Urinary bladder (tissue), 4 donors: ENCODE results near the gene ZC3H12C. TPM values are rescaled to one million over a fixed set of nuclear protein-coding genes. Genes with fewer than 3 reads are reported as not detected.
"Not testable (repeated sequence)": the region's sequence is repeated elsewhere in the genome, so short reads cannot be mapped to it uniquely, and the experiment has no call there.

Source experiments
- DNase-seq: peaks from one replicate; pipeline ENCODE4 v3.0.0-alpha.2; 2015; ENCODE audit errors: extremely low spot score
- H3K27ac ChIP-seq: one replicate; pipeline ENCODE4 v1.5.1; 2013; ENCODE audit warnings: low read depth, mild to moderate bottlenecking, moderate library complexity
- H3K36me3 ChIP-seq: one replicate; pipeline ENCODE4 v1.6.1; 2013; ENCODE audit warnings: mild to moderate bottlenecking, moderate library complexity; ENCODE audit not compliant: insufficient read depth
- H3K4me1 ChIP-seq: one replicate; pipeline ENCODE4 v1.6.1; 2013; ENCODE audit warnings: mild to moderate bottlenecking, moderate library complexity; ENCODE audit not compliant: insufficient read depth
- H3K4me3 ChIP-seq: one replicate; pipeline ENCODE4 v1.5.1; 2013; ENCODE audit warnings: low read depth, low read length
- WGBS: extraction: QIAGEN DNeasy Blood & Tissue Kit; methylation state at CpG from one replicate; pipeline ENCODE4 v1.1.7; 2013; 5-methylcytosine and 5-hydroxymethylcytosine counted together
- polyA plus RNA-seq: library from polyadenylated mRNA; stranded (reverse); fragments of 200-250 nt; gene quantifications from one replicate; pipeline ENCODE4 v1.2.3, GENCODE V29; 2013
- total RNA-seq: library from RNA; depleted of rRNA; stranded (reverse); fragments of >200 nt; gene quantifications from one replicate; pipeline ENCODE4 v1.2.3, GENCODE V29; 2014
- donor health status: healthy with polysubstance abuse.
- donor health status: healthy.

The ZC3H12C gene
- total and polyA plus RNA-seq, 2 donors: 4.2 to 19.7 TPM

GRCh38 chr11:110176366-110177085 is 83.3 kb downstream of the ZC3H12C start:
- WGBS: 81% methylated on average over 12 of the region's 12 CpGs
- H3K36me3 ChIP-seq: no peaks in the 10 kb centered on the region
- no peak overlapping the region for H3K4me3 ChIP-seq
- H3K4me1 ChIP-seq: no peaks in the 10 kb centered on the region
- no peak for DNase-seq
- H3K27ac ChIP-seq: no peak overlapping the region

- 79% methylated on average over 7 of the region's 7 CpGs for WGBS
Measured at GRCh38 chr11:110177086-110177456, 83.9 kb downstream of the ZC3H12C start.

GRCh38 chr11:110179064-110179463 is 85.9 kb downstream of the ZC3H12C start:
- Histone ChIP-seq H3K4me3 (no peak overlapping the region), H3K36me3 (no peaks in the 10 kb centered on the region), H3K27ac (no peak overlapping the region), H3K4me1 (no peaks in the 10 kb centered on the region)
- WGBS: 93% methylated on average over 4 of the region's 4 CpGs
- no peak for DNase-seq

More at GRCh38 chr11:110177086-110177456, 83.9 kb downstream of the ZC3H12C start:
- H3K4me3 ChIP-seq: no peak overlapping the region
- DNase-seq: no peak
- no peaks in the 10 kb centered on the region for H3K4me1 ChIP-seq
- H3K36me3 ChIP-seq: no peaks in the 10 kb centered on the region
- no peak overlapping the region for H3K27ac ChIP-seq

GRCh38 chr11:110182886-110183285 is 89.7 kb downstream of the ZC3H12C start:
- Histone ChIP-seq H3K27ac (no peak overlapping the region), H3K36me3 (no peaks in the 10 kb centered on the region), H3K4me3 (no peak overlapping the region), H3K4me1 (no peaks in the 10 kb centered on the region)
- DNase-seq: no peak
- 86% methylated on average over 5 of the region's 5 CpGs for WGBS

- Histone ChIP-seq H3K4me3 (no peak overlapping the region), H3K27ac (no peak overlapping the region), H3K36me3 (no peaks in the 10 kb centered on the region), H3K4me1 (no peaks in the 10 kb centered on the region)
- no peak for DNase-seq
- 86% methylated on average over 7 of the region's 7 CpGs for WGBS
Measured at GRCh38 chr11:110184456-110184855, 91.3 kb downstream of the ZC3H12C start.

- DNase-seq: no peak
- WGBS: 83% methylated on average over 3 of the region's 3 CpGs
- H3K4me3 ChIP-seq: no peak overlapping the region
- H3K36me3 ChIP-seq: no peaks in the 10 kb centered on the region
- no peaks in the 10 kb centered on the region for H3K4me1 ChIP-seq
- H3K27ac ChIP-seq: no peak overlapping the region
Measured at GRCh38 chr11:110185121-110185591, 92.0 kb downstream of the ZC3H12C start.

- Histone ChIP-seq H3K36me3 (no peaks in the 10 kb centered on the region), H3K27ac (no peak overlapping the region), H3K4me3 (no peak overlapping the region), H3K4me1 (no peaks in the 10 kb centered on the region)
- 79% methylated on average over 7 of the region's 7 CpGs for WGBS
- DNase-seq: no peak
Measured at GRCh38 chr11:110185599-110185998, 92.4 kb downstream of the ZC3H12C start.

- H3K4me3 ChIP-seq: no peak overlapping the region
- no peaks in the 10 kb centered on the region for H3K36me3 ChIP-seq
- H3K27ac ChIP-seq: no peak overlapping the region
- 95% methylated on average over 5 of the region's 5 CpGs for WGBS
- DNase-seq: no peak
- no peaks in the 10 kb centered on the region for H3K4me1 ChIP-seq
Measured at GRCh38 chr11:110186456-110186855, 93.3 kb downstream of the ZC3H12C start.

- no peaks in the 10 kb centered on the region for H3K36me3 ChIP-seq
- 90% methylated on average over 4 of the region's 4 CpGs for whole genome bisulfite sequencing
- H3K27ac ChIP-seq: no peak overlapping the region
- DNase-seq: no peak
- H3K4me1 ChIP-seq: no peaks in the 10 kb centered on the region
- no peak overlapping the region for H3K4me3 ChIP-seq
Measured at GRCh38 chr11:110186867-110187266, 93.7 kb downstream of the ZC3H12C start.

GRCh38 chr11:110187731-110188130 is 94.5 kb downstream of the ZC3H12C start:
- 96% methylated on average over 6 of the region's 6 CpGs for WGBS
- H3K36me3 ChIP-seq: no peaks in the 10 kb centered on the region
- no peak overlapping the region for H3K4me3 ChIP-seq
- H3K27ac ChIP-seq: no peak overlapping the region
- no peak for DNase-seq
- H3K4me1 ChIP-seq: no peaks in the 10 kb centered on the region

GRCh38 chr11:110190885-110191284 is 97.7 kb downstream of the ZC3H12C start:
- WGBS: 84% methylated on average over 1 of the region's 1 CpG

GRCh38 chr11:110192604-110193282 is 99.6 kb downstream of the ZC3H12C start:
- DNase-seq, H3K4me3 ChIP-seq, H3K27ac ChIP-seq, H3K36me3 ChIP-seq, H3K4me1 ChIP-seq: not testable (repeated sequence)
- 90% methylated on average over 4 of the region's 4 CpGs for WGBS

More at GRCh38 chr11:110190885-110191284, 97.7 kb downstream of the ZC3H12C start:
- Histone ChIP-seq H3K4me1 (no peaks in the 10 kb centered on the region), H3K36me3 (no peaks in the 10 kb centered on the region), H3K27ac (no peak overlapping the region), H3K4me3 (no peak overlapping the region)
- no peak for DNase-seq

GRCh38 chr11:110194211-110194766 is 101.1 kb downstream of the ZC3H12C start:
- not testable (repeated sequence) for H3K4me3 ChIP-seq, H3K27ac ChIP-seq, H3K36me3 ChIP-seq, DNase-seq, H3K4me1 ChIP-seq
- WGBS: 73% methylated on average over 10 of the region's 10 CpGs

- Histone ChIP-seq H3K4me3 (no peak overlapping the region), H3K4me1 (no peaks in the 10 kb centered on the region), H3K27ac (peak overlapping the region; percentile 74), H3K36me3 (no peaks in the 10 kb centered on the region)
- 93% methylated on average over 5 of the region's 5 CpGs for WGBS
- peak; percentile 28 for DNase-seq
Measured at GRCh38 chr11:110196241-110196754, 103.1 kb downstream of the ZC3H12C start.
